Mesenchymal stem cell (in vitro differentiated cells and primary cell): ENCODE measurements around the gene ACSM5.
A peak's percentile ranks its signal among the peaks of the same experiment; 100 is the strongest.
"Not testable (repeated sequence)": the region's sequence is repeated elsewhere in the genome, so short reads cannot be mapped to it uniquely, and the experiment has no call there.

Source experiments
- DNase-seq: peaks from one replicate; pipeline ENCODE4 v3.0.0-alpha.2; 2013
- H2AFZ ChIP-seq: one replicate; pipeline ENCODE4 v1.6.1; 2013; ENCODE audit warnings: low read depth, mild to moderate bottlenecking, control low read depth, inconsistent platforms, low read length, moderate library complexity
- H2AK5ac ChIP-seq: 2 replicates; pipeline ENCODE4 v1.6.1; 2013; ENCODE audit warnings: low read length, moderate library complexity, mild to moderate bottlenecking, inconsistent platforms; ENCODE audit not compliant: severe bottlenecking
- H2BK120ac ChIP-seq: one replicate; pipeline ENCODE4 v1.6.1; 2013; ENCODE audit warnings: low read depth, mild to moderate bottlenecking, inconsistent platforms, low read length, moderate library complexity
- H2BK12ac ChIP-seq, 2 experiments: one replicate each; pipeline ENCODE4 v1.6.1; 2013; ENCODE audit warnings: inconsistent platforms in 2 of 2, low read length in 2 of 2, mild to moderate bottlenecking in 2 of 2, moderate library complexity in 2 of 2, control low read depth in 1 of 2
- H2BK15ac ChIP-seq: one replicate; pipeline ENCODE4 v1.6.1; 2013; ENCODE audit warnings: mild to moderate bottlenecking, low read depth, inconsistent platforms; ENCODE audit not compliant: poor library complexity, severe bottlenecking
- H2BK5ac ChIP-seq: 2 replicates; pipeline ENCODE4 v1.6.1; 2013; ENCODE audit warnings: low read depth, mild to moderate bottlenecking, low read length, control low read depth, inconsistent platforms; ENCODE audit not compliant: poor library complexity, severe bottlenecking
- H3K14ac ChIP-seq, 2 experiments: one replicate each; pipeline ENCODE4 v1.6.1; 2013; ENCODE audit warnings: inconsistent platforms in 2 of 2, low read length in 2 of 2, control low read depth in 1 of 2, mild to moderate bottlenecking in 1 of 2, moderate library complexity in 1 of 2
- H3K18ac ChIP-seq, 2 experiments: one replicate each; pipeline ENCODE4 v1.6.1; 2013; ENCODE audit warnings: inconsistent platforms in 2 of 2, low read length in 2 of 2, control low read depth in 1 of 2, low read depth in 1 of 2, mild to moderate bottlenecking in 1 of 2
- H3K23ac ChIP-seq, 2 experiments: one replicate each; pipeline ENCODE4 v1.6.1; 2013; ENCODE audit warnings: inconsistent platforms in 2 of 2, low read length in 2 of 2, mild to moderate bottlenecking in 2 of 2, moderate library complexity in 2 of 2, control low read depth in 1 of 2
- H3K27ac ChIP-seq: 2 replicates; pipeline ENCODE4 v1.5.1; 2013; ENCODE audit warnings: mild to moderate bottlenecking, moderate library complexity, low read length, control low read depth, inconsistent platforms; ENCODE audit not compliant: poor library complexity, severe bottlenecking
- H3K27me3 ChIP-seq, 2 experiments: 2 replicates each; pipeline versions ENCODE4 v1.6.1 to v1.7.0; 2013; ENCODE audit warnings: low read length in 2 of 2, mild to moderate bottlenecking in 2 of 2, moderate library complexity in 2 of 2, control low read depth in 1 of 2, inconsistent platforms in 1 of 2; ENCODE audit not compliant: control insufficient read depth in 1 of 2, insufficient read depth in 1 of 2
- H3K36me3 ChIP-seq, 2 experiments: 2 replicates each; pipeline versions ENCODE4 v1.6.1 to v1.7.0; 2013; ENCODE audit warnings: low read length in 2 of 2, control low read depth in 1 of 2, inconsistent platforms in 1 of 2, low read depth in 1 of 2, mild to moderate bottlenecking in 1 of 2; ENCODE audit not compliant: insufficient read depth in 2 of 2, control insufficient read depth in 1 of 2
- H3K4ac ChIP-seq, 2 experiments: one replicate each; pipeline ENCODE4 v1.6.1; 2013; ENCODE audit warnings: inconsistent platforms in 2 of 2, low read length in 2 of 2, mild to moderate bottlenecking in 2 of 2, moderate library complexity in 2 of 2, control low read depth in 1 of 2, low read depth in 1 of 2
- H3K4me1 ChIP-seq: 2 replicates; pipeline ENCODE4 v1.6.1; 2013; ENCODE audit warnings: low read depth, low read length, control low read depth; ENCODE audit not compliant: control insufficient read depth, insufficient read depth
- H3K4me2 ChIP-seq: 2 replicates; pipeline ENCODE4 v1.6.1; 2013; ENCODE audit warnings: low read length, mild to moderate bottlenecking, inconsistent platforms; ENCODE audit not compliant: poor library complexity, severe bottlenecking
- H3K4me3 ChIP-seq, 2 experiments: 2 replicates each; pipeline versions ENCODE4 v1.5.1 to v1.7.0; 2013; ENCODE audit warnings: low read length in 2 of 2, mild to moderate bottlenecking in 2 of 2, control low read depth in 1 of 2, low read depth in 1 of 2; ENCODE audit not compliant: insufficient read depth in 1 of 2
- H3K79me1 ChIP-seq: replicated peaks from 2 replicates; pipeline ENCODE4 v1.6.1; 2013; ENCODE audit warnings: mild to moderate bottlenecking, control low read depth, low read length, inconsistent platforms; ENCODE audit not compliant: poor library complexity, severe bottlenecking
- H3K9ac ChIP-seq: 2 replicates; pipeline ENCODE4 v1.7.0; 2013; ENCODE audit warnings: mild to moderate bottlenecking, low read length, moderate library complexity
- H3K9me3 ChIP-seq: 2 replicates; pipeline ENCODE4 v1.7.0; 2013; ENCODE audit warnings: mild to moderate bottlenecking, low read length; ENCODE audit not compliant: control insufficient read depth
- H4K8ac ChIP-seq: one replicate; pipeline ENCODE4 v1.6.1; 2013; ENCODE audit warnings: inconsistent platforms, mild to moderate bottlenecking, low read length, moderate library complexity
- H4K91ac ChIP-seq: one replicate; pipeline ENCODE4 v1.6.1; 2013; ENCODE audit warnings: mild to moderate bottlenecking, low read length, inconsistent platforms
- WGBS: methylation state at CpG from one replicate; pipeline ENCODE4 v1.1.7; 2013; ENCODE audit warnings: mixed read lengths; 5-methylcytosine and 5-hydroxymethylcytosine counted together

ACSM5 gene

DNA sequence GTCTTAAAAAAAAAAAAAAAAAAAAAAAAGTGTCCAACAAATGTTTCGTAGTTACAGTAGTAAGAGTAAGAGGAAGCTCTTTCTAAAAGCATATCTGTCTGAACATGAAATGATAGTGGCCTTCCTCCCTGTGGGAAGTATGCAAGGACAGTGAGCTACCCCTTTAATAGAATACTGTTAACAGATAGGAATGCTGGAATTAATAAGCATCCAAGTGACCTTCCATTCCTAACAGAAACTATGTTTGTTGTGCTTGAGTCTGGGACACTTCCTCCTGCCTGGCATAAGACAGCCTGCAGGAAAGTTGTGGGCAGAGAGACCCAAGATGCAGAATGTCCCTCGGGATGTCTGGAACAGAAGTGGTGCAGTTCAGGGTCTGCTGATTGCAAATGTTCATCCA lies 29.6 kb downstream of the ACSM5 start:
- not testable (repeated sequence) for H2BK5ac ChIP-seq, H3K4ac ChIP-seq, H3K9me3 ChIP-seq, H3K23ac ChIP-seq, H4K91ac ChIP-seq, H2BK15ac ChIP-seq, H3K18ac ChIP-seq, H3K14ac ChIP-seq, H4K8ac ChIP-seq, H3K36me3 ChIP-seq, H2AK5ac ChIP-seq, H3K9ac ChIP-seq, H3K4me3 ChIP-seq, H2AFZ ChIP-seq, DNase-seq, H3K27me3 ChIP-seq, H3K4me1 ChIP-seq, H3K79me1 ChIP-seq, H2BK12ac ChIP-seq, H2BK120ac ChIP-seq, H3K4me2 ChIP-seq
- H3K27ac ChIP-seq = peak overlapping the region; percentile 80
- no CpG with 5 or more reads among the region's 2 CpGs for WGBS

DNA sequence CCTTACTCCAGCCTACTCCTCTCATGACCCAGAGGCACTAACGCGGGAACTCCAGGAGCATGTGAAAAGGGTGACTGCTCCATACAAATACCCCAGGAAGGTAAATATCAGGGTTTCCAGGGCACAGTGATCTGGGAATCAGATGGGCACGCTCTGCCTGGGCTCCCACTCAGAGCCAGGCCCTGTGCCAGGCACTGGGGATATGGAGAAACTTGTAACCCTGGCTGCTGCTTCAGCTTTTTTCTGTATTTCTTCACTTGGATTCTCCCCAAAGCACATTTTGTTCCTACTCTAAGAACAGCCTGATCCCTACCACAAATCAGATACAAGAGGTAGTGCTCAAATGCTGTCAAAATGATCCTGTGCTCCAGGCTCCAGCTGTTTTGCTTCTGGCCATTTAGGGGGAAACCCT lies 30.5 kb downstream of the ACSM5 start:
- H3K4me3 ChIP-seq, H3K4me2 ChIP-seq, H2BK120ac ChIP-seq, H3K9me3 ChIP-seq, H4K91ac ChIP-seq, H3K4me1 ChIP-seq, H2AK5ac ChIP-seq, H3K27me3 ChIP-seq, H3K14ac ChIP-seq, H3K4ac ChIP-seq, H2BK12ac ChIP-seq, H4K8ac ChIP-seq, H3K79me1 ChIP-seq, H3K9ac ChIP-seq, DNase-seq, H3K36me3 ChIP-seq, H2AFZ ChIP-seq, H3K23ac ChIP-seq, H2BK15ac ChIP-seq, H3K18ac ChIP-seq: not testable (repeated sequence)
- Histone ChIP-seq H3K27ac (peak overlapping the region; percentile 55), H2BK5ac (peak overlapping the region; percentile 10)
- WGBS = 81% methylated on average over 3 of the region's 3 CpGs

DNA sequence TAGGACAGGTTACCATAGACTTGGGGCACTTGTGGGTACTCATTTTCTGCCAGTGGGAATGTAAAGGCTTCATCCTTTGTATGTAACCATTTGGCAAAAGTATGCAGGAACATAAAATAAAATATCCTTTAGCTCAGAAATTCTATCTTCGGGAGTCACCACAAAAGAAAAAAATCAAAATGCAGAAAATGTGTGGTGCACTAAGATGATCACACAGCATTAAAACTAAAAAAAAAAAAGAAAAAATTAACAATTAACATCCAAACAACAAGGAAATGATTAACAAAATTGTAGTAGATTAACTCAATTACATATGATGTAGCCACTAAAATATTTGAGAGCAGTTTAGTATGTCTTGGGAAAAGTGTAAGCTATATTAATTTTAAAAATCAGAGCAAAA lies 31.4 kb downstream of the ACSM5 start:
- H3K79me1 ChIP-seq, H3K27me3 ChIP-seq, H2BK15ac ChIP-seq, H3K18ac ChIP-seq, H3K4me1 ChIP-seq, H3K9me3 ChIP-seq, H2AFZ ChIP-seq, H4K91ac ChIP-seq, H3K4me2 ChIP-seq, H3K4me3 ChIP-seq, H2AK5ac ChIP-seq, H3K36me3 ChIP-seq, H2BK120ac ChIP-seq, H3K4ac ChIP-seq, DNase-seq, H4K8ac ChIP-seq, H3K14ac ChIP-seq, H3K9ac ChIP-seq, H2BK12ac ChIP-seq, H3K23ac ChIP-seq: not testable (repeated sequence)
- Histone ChIP-seq H2BK5ac (peak overlapping the region; percentile 68), H3K27ac (peak overlapping the region; percentile 94)
- WGBS = no CpG with 5 or more reads among the region's 1 CpG

DNA sequence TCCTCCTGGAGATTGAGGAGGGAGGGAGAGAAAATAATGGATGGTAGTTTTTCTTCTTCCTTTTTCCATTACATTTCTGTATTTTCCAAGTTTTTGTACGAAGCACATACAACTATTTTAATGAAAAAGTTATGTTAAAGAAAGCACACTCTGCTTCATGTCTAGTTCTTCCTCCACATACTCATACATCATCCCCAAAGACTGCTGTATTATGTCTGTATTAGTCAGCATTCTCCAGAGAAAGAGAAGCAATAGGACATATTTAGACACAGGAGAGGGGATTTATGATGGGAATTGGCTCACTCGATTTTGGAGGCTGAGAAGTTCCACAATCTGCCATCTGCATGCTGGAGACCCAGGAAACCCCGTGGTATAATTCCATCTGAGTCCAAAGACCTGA lies 31.9 kb downstream of the ACSM5 start:
- Histone ChIP-seq H2AK5ac (no peak overlapping the region), H3K79me1 (no peaks in the 10 kb centered on the region), H2BK15ac (no peak overlapping the region), H2BK5ac (peak overlapping the region; percentile 53), H3K14ac (no peak overlapping the region), H2BK120ac (no peak overlapping the region), H2AFZ (no peak overlapping the region), H3K9me3 (no peaks in the 10 kb centered on the region), H3K9ac (no peak overlapping the region), H3K36me3 (no peaks in the 10 kb centered on the region), H3K18ac (no peak overlapping the region), H4K91ac (no peak overlapping the region), H3K4me3 (no peak overlapping the region), H3K4me2 (no peak overlapping the region), H3K27me3 (no peaks in the 10 kb centered on the region), H2BK12ac (no peak overlapping the region), H3K4ac (no peak overlapping the region), H3K4me1 (peaks cover 3% of the 10 kb centered on the region), H3K27ac (peak overlapping the region; percentile 94), H3K23ac (no peak overlapping the region), H4K8ac (no peak overlapping the region)
- 27% methylated on average over 2 of the region's 3 CpGs for WGBS
- DNase-seq = no peak
